Measurements from ENCODE around the gene SNX20. TPM values are rescaled to one million over a fixed set of nuclear protein-coding genes. Genes with fewer than 3 reads are reported as not detected.

Gene SNX20
- total RNA-seq, 5 donors from 2014 or later (not counting 1 experiment from before 2014, with no cell fraction given) = 38.8 to 85.2 (median 69.6) TPM

- Histone ChIP-seq H3K27me3 (replicated peaks in 1 of 2; ENCODE audit: control insufficient read depth in 2 of 2, extremely low read depth in 1 of 2, insufficient read depth in 2 of 2, low read length in 1 of 2) (peaks cover 0 to 20% of the 10 kb centered on the region in 2 experiments), H3K4me1 (ENCODE audit: control insufficient read depth in 1 of 2, extremely low read depth in 1 of 2, insufficient read depth in 2 of 2, low read length in 2 of 2) (peaks cover 0 to 5% of the 10 kb centered on the region in 2 experiments), H3K4me3 (ENCODE audit: control insufficient read depth in 1 of 2, extremely low read depth in 1 of 2, low read length in 1 of 2) (no peak overlapping the region), H3K27ac (ENCODE audit: low read length) (no peak overlapping the region), H3K9me3 (no peaks in the 10 kb centered on the region), H3K36me3 (ENCODE audit: control insufficient read depth in 2 of 2, extremely low read depth in 1 of 2, insufficient read depth in 1 of 2, low read length in 1 of 2) (peaks cover 0 to 2% of the 10 kb centered on the region in 2 donors)
- DNase-seq = no peak
- 87% methylated on average over 10 of the region's 13 CpGs for WGBS (ENCODE audit: insufficient coverage)
- Mint-ChIP-seq H3K36me3 (peaks cover 4% of the 10 kb centered on the region), H3K27me3 (no peaks in the 10 kb centered on the region), H3K9me3 (no peaks in the 10 kb centered on the region), H3K4me3 (no peak overlapping the region), H3K27ac (no peak overlapping the region), H3K4me1 (peaks cover 6 to 24% (median 9%) of the 10 kb centered on the region in 3 donors)
- ATAC-seq (replicated peaks in 1 of 4) = no peak
- ChIA-PET POLR2A (no interaction called here), CTCF (no interaction called here)
Measured at GRCh38 chr16:50637716-50638602, 43.2 kb downstream of the SNX20 start.

- H3K27ac Mint-ChIP-seq = no peak overlapping the region
- H3K4me1 Mint-ChIP-seq = peaks cover 6 to 24% (median 9%) of the 10 kb centered on the region in 3 donors
- Histone ChIP-seq H3K36me3 (ENCODE audit: control insufficient read depth in 2 of 2, extremely low read depth in 1 of 2, insufficient read depth in 1 of 2, low read length in 1 of 2) (peaks cover 0 to 9% of the 10 kb centered on the region in 2 donors), H3K4me3 (ENCODE audit: control insufficient read depth in 1 of 2, extremely low read depth in 1 of 2, low read length in 1 of 2) (no peak overlapping the region), H3K27ac (ENCODE audit: low read length) (no peak overlapping the region), H3K4me1 (ENCODE audit: control insufficient read depth in 1 of 2, extremely low read depth in 1 of 2, insufficient read depth in 2 of 2, low read length in 2 of 2) (peaks cover 0 to 5% of the 10 kb centered on the region in 2 experiments), H3K27me3 (replicated peaks in 1 of 2; ENCODE audit: control insufficient read depth in 2 of 2, extremely low read depth in 1 of 2, insufficient read depth in 2 of 2, low read length in 1 of 2) (peaks cover 0 to 17% of the 10 kb centered on the region in 2 experiments), H3K9me3 (no peaks in the 10 kb centered on the region)
- no peak overlapping the region for H3K4me3 Mint-ChIP-seq
- WGBS (ENCODE audit: insufficient coverage) = 87% methylated on average over 6 of the region's 10 CpGs
- H3K9me3 Mint-ChIP-seq = no peaks in the 10 kb centered on the region
- no peak for DNase-seq
- no peaks in the 10 kb centered on the region for H3K27me3 Mint-ChIP-seq
- peaks cover 4% of the 10 kb centered on the region for H3K36me3 Mint-ChIP-seq
- CTCF ChIA-PET = no interaction called here
- POLR2A ChIA-PET = no interaction called here
- no peak for ATAC-seq (replicated peaks in 1 of 4)
Measured at GRCh38 chr16:50636753-50637374, 44.2 kb downstream of the SNX20 start.

GRCh38 chr16:50635505-50636392 is 45.4 kb downstream of the SNX20 start:
- peak in 3 of 4 experiments; percentile 56 to 70 (median 57) for ATAC-seq (replicated peaks in 1 of 4)
- H3K27me3 ChIP-seq (replicated peaks in 1 of 2; ENCODE audit: control insufficient read depth in 2 of 2, extremely low read depth in 1 of 2, insufficient read depth in 2 of 2, low read length in 1 of 2) = peaks cover 0 to 9% of the 10 kb centered on the region in 2 experiments
- peak in 18 of 35 experiments; percentile 4 to 29 (median 14) for DNase-seq
- CTCF ChIA-PET = interaction anchor here in 1 of 2 donors (0.6 to 1.1 kb wide), 3 partner anchors 9 to 397 kb away, joined by 3 read pairs; no protein-coding TSS in a partner anchor
- no peaks in the 10 kb centered on the region for H3K9me3 ChIP-seq
- peaks cover 0 to 5% of the 10 kb centered on the region in 2 experiments for H3K4me1 ChIP-seq (ENCODE audit: control insufficient read depth in 1 of 2, extremely low read depth in 1 of 2, insufficient read depth in 2 of 2, low read length in 2 of 2)
- H3K27ac ChIP-seq (ENCODE audit: low read length) = no peak overlapping the region
- H3K9me3 Mint-ChIP-seq = no peaks in the 10 kb centered on the region
- peaks cover 6 to 24% (median 9%) of the 10 kb centered on the region in 3 donors for H3K4me1 Mint-ChIP-seq
- 63% methylated on average over 5 of the region's 17 CpGs for WGBS (ENCODE audit: insufficient coverage)
- H3K27ac Mint-ChIP-seq = no peak overlapping the region
- H3K27me3 Mint-ChIP-seq = no peaks in the 10 kb centered on the region
- POLR2A ChIA-PET = no interaction called here
- no peak overlapping the region for H3K4me3 ChIP-seq (ENCODE audit: control insufficient read depth in 1 of 2, extremely low read depth in 1 of 2, low read length in 1 of 2)
- H3K4me3 Mint-ChIP-seq = no peak overlapping the region
- peaks cover 11% of the 10 kb centered on the region for H3K36me3 Mint-ChIP-seq
- H3K36me3 ChIP-seq (ENCODE audit: control insufficient read depth in 2 of 2, extremely low read depth in 1 of 2, insufficient read depth in 1 of 2, low read length in 1 of 2) = peaks cover 2 to 9% of the 10 kb centered on the region in 2 donors

- Histone ChIP-seq H3K36me3 (ENCODE audit: control insufficient read depth in 2 of 2, extremely low read depth in 1 of 2, insufficient read depth in 1 of 2, low read length in 1 of 2) (peaks cover 4 to 9% of the 10 kb centered on the region in 2 donors), H3K27ac (ENCODE audit: low read length) (no peak overlapping the region), H3K9me3 (no peaks in the 10 kb centered on the region), H3K4me1 (ENCODE audit: control insufficient read depth in 1 of 2, extremely low read depth in 1 of 2, insufficient read depth in 2 of 2, low read length in 2 of 2) (peaks cover 0 to 5% of the 10 kb centered on the region in 2 experiments), H3K4me3 (ENCODE audit: control insufficient read depth in 1 of 2, extremely low read depth in 1 of 2, low read length in 1 of 2) (no peak overlapping the region), H3K27me3 (replicated peaks in 1 of 2; ENCODE audit: control insufficient read depth in 2 of 2, extremely low read depth in 1 of 2, insufficient read depth in 2 of 2, low read length in 1 of 2) (peaks cover 0 to 9% of the 10 kb centered on the region in 2 experiments)
- peaks cover 6 to 24% (median 9%) of the 10 kb centered on the region in 3 donors for H3K4me1 Mint-ChIP-seq
- no peaks in the 10 kb centered on the region for H3K27me3 Mint-ChIP-seq
- H3K27ac Mint-ChIP-seq = no peak overlapping the region
- DNase-seq (no peak), ATAC-seq (replicated peaks in 1 of 4) (no peak)
- H3K9me3 Mint-ChIP-seq = no peaks in the 10 kb centered on the region
- ChIA-PET POLR2A (no interaction called here), CTCF (interaction anchor here in 1 of 2 donors (0.6 to 1.1 kb wide), 3 partner anchors 8 to 397 kb away, joined by 3 read pairs; no protein-coding TSS in a partner anchor)
- H3K36me3 Mint-ChIP-seq = peaks cover 12% of the 10 kb centered on the region
- 60% methylated on average over 1 of the region's 1 CpG for WGBS (ENCODE audit: insufficient coverage)
- no peak overlapping the region for H3K4me3 Mint-ChIP-seq
Measured at GRCh38 chr16:50634947-50635346, 46.2 kb downstream of the SNX20 start.

GRCh38 chr16:50634090-50634489 is 47.0 kb downstream of the SNX20 start:
- Histone ChIP-seq H3K4me3 (ENCODE audit: control insufficient read depth in 1 of 2, extremely low read depth in 1 of 2, low read length in 1 of 2) (no peak overlapping the region), H3K4me1 (ENCODE audit: control insufficient read depth in 1 of 2, extremely low read depth in 1 of 2, insufficient read depth in 2 of 2, low read length in 2 of 2) (peaks cover 0 to 5% of the 10 kb centered on the region in 2 experiments), H3K36me3 (ENCODE audit: control insufficient read depth in 2 of 2, extremely low read depth in 1 of 2, insufficient read depth in 1 of 2, low read length in 1 of 2) (peaks cover 4 to 9% of the 10 kb centered on the region in 2 donors), H3K27me3 (replicated peaks in 1 of 2; ENCODE audit: control insufficient read depth in 2 of 2, extremely low read depth in 1 of 2, insufficient read depth in 2 of 2, low read length in 1 of 2) (peaks cover 0 to 2% of the 10 kb centered on the region in 2 experiments), H3K9me3 (no peaks in the 10 kb centered on the region), H3K27ac (ENCODE audit: low read length) (no peak overlapping the region)
- peaks cover 6 to 19% (median 9%) of the 10 kb centered on the region in 3 donors for H3K4me1 Mint-ChIP-seq
- POLR2A ChIA-PET = no interaction called here
- no peaks in the 10 kb centered on the region for H3K27me3 Mint-ChIP-seq
- ATAC-seq (replicated peaks in 1 of 4) = no peak
- H3K9me3 Mint-ChIP-seq = no peaks in the 10 kb centered on the region
- H3K4me3 Mint-ChIP-seq = no peak overlapping the region
- no peak for DNase-seq
- peaks cover 14% of the 10 kb centered on the region for H3K36me3 Mint-ChIP-seq
- CTCF ChIA-PET = no interaction called here
- 100% methylated on average over 1 of the region's 7 CpGs for WGBS (ENCODE audit: insufficient coverage)
- H3K27ac Mint-ChIP-seq = no peak overlapping the region

All from T-cell (primary cell).